ENCODE results near the gene HIP1. TPM values are rescaled to one million over a fixed set of nuclear protein-coding genes. Genes with fewer than 3 reads are reported as not detected.
A peak's percentile ranks its signal among the peaks of the same experiment; 100 is the strongest.

The HIP1 gene
- total RNA-seq, 2 donors from 2014 or later: 42.9 to 48.2 TPM

DNA sequence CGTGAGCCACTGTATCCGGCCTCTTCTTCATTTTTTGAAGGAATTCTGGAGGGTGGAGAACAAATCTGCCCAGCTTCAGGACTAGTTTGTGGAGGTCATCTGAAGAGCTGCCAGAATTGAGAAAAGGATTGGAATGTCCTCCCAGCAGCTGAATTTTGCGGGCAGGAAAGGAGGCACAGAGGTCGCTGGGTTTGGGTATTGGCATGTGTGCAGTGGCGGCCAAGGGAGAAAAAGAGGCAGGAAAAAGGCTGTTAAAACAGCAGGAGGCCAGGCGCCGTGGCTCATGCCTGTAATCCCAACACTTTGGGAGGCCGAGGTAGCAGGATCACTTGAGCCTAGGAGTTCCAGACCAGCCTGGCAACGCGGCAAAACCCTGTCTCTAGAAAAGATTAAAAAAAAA, 80.4 kb downstream of the HIP1 start:
- DNase-seq (ENCODE audit: low spot score) (no peak), ATAC-seq (ENCODE audit: insufficient number of reproducible peaks, low FRiP score, low read depth) (no peak)
- Histone ChIP-seq H3K27ac (peak overlapping the region; percentile 69 to 74), H3K27me3 (replicated peaks; ENCODE audit: insufficient read depth) (no peaks in the 10 kb centered on the region), H3K4me1 (ENCODE audit: control insufficient read depth in 1 of 2, low read depth in 2 of 2) (peaks cover 38 to 61% of the 10 kb centered on the region in 2 donors), H3K36me3 (no peaks in the 10 kb centered on the region), H3K4me3 (no peak overlapping the region), H3K9me3 (no peaks in the 10 kb centered on the region)
- TF ChIP-seq, protein P1, sequence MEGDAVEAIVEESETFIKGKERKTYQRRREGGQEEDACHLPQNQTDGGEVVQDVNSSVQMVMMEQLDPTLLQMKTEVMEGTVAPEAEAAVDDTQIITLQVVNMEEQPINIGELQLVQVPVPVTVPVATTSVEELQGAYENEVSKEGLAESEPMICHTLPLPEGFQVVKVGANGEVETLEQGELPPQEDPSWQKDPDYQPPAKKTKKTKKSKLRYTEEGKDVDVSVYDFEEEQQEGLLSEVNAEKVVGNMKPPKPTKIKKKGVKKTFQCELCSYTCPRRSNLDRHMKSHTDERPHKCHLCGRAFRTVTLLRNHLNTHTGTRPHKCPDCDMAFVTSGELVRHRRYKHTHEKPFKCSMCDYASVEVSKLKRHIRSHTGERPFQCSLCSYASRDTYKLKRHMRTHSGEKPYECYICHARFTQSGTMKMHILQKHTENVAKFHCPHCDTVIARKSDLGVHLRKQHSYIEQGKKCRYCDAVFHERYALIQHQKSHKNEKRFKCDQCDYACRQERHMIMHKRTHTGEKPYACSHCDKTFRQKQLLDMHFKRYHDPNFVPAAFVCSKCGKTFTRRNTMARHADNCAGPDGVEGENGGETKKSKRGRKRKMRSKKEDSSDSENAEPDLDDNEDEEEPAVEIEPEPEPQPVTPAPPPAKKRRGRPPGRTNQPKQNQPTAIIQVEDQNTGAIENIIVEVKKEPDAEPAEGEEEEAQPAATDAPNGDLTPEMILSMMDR (IDR thresholded peaks at IDR 0.05): no peak

DNA sequence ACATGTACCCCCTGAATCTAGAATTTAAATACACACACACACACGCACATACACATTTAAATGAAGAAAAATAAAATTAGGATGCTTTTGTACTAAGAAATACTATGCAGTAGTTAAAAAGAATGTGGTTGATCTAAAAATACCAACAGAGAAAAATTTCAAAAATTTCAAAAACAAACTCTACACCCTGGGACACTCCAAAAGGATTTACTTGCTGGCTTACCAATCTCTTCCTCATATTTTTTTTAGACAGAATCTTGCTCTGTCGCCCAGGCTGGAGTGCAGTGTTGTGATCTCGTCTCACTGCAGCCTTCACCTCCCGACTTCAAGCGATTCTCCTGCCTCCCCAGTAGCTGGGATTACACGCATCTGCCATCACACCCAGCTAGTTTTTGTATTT, 80.9 kb downstream of the HIP1 start:
- ATAC-seq (ENCODE audit: insufficient number of reproducible peaks, low FRiP score, low read depth): no peak
- no peaks in the 10 kb centered on the region for H3K27me3 ChIP-seq (replicated peaks; ENCODE audit: insufficient read depth)
- H3K9me3 ChIP-seq: no peaks in the 10 kb centered on the region
- H3K36me3 ChIP-seq: no peaks in the 10 kb centered on the region
- peaks cover 38 to 61% of the 10 kb centered on the region in 2 donors for H3K4me1 ChIP-seq (ENCODE audit: control insufficient read depth in 1 of 2, low read depth in 2 of 2)
- peak overlapping the region; percentile 69 to 74 for H3K27ac ChIP-seq
- H3K4me3 ChIP-seq: no peak overlapping the region
- no peak for DNase-seq (ENCODE audit: low spot score)
- TF ChIP-seq, protein P1 (IDR thresholded peaks at IDR 0.05): no peak

DNA sequence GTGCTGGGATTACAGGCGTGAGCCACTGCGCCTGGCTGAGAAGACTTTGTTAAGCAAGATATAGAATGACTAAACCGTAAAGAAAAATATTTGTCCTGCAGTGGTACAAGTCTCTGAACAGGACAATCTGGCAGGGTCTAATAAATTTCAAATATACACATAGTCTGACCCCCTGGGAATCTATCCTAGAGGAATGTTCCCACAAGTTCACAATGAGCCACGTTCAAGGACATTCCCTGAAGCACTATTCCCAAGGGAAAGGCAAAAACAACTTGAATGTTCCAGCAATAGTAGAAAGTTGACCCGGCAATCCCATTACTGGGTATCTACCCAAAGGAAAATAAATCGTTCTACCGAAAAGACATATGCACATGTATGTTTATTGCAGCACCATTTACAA, 82.0 kb downstream of the HIP1 start:
- ATAC-seq (ENCODE audit: insufficient number of reproducible peaks, low FRiP score, low read depth) (peak; percentile 25), DNase-seq (ENCODE audit: low spot score) (no peak)
- Histone ChIP-seq H3K27ac (peak overlapping the region; percentile 36 to 69), H3K4me3 (no peak overlapping the region), H3K27me3 (replicated peaks; ENCODE audit: insufficient read depth) (no peaks in the 10 kb centered on the region), H3K9me3 (no peaks in the 10 kb centered on the region), H3K4me1 (ENCODE audit: control insufficient read depth in 1 of 2, low read depth in 2 of 2) (peaks cover 38 to 63% of the 10 kb centered on the region in 2 donors), H3K36me3 (no peaks in the 10 kb centered on the region)
- TF ChIP-seq, protein P1 (IDR thresholded peaks at IDR 0.05): no peak

DNA sequence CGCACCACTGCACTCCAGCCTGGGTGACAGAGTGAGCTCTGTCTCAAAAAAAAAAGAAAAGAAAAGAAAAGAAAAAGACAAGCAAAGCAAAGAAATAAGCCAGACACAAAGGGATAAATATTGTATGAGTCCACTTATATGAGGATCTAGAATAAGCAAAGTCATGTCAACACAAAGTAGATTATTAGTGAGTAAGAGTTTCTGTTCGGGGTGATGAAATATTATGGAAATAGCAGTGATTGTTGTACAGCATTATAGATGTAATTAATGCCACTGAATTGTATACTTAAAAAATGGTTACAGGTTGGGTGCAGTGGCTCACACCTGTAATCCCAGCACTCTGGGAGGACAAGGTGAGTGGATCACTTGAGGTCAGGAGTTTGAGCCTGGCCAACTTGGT, 83.2 kb downstream of the HIP1 start:
- ATAC-seq (ENCODE audit: insufficient number of reproducible peaks, low FRiP score, low read depth) (no peak), DNase-seq (ENCODE audit: low spot score) (no peak)
- peak overlapping the region in 1 of 2 donors; percentile 28 for H3K27ac ChIP-seq
- no peak overlapping the region for H3K4me3 ChIP-seq
- TF ChIP-seq, protein P1 (IDR thresholded peaks at IDR 0.05): no peak
- no peaks in the 10 kb centered on the region for H3K9me3 ChIP-seq
- peaks cover 42 to 72% of the 10 kb centered on the region in 2 donors for H3K4me1 ChIP-seq (ENCODE audit: control insufficient read depth in 1 of 2, low read depth in 2 of 2)
- H3K36me3 ChIP-seq: no peaks in the 10 kb centered on the region
- H3K27me3 ChIP-seq (replicated peaks; ENCODE audit: insufficient read depth): no peaks in the 10 kb centered on the region

DNA sequence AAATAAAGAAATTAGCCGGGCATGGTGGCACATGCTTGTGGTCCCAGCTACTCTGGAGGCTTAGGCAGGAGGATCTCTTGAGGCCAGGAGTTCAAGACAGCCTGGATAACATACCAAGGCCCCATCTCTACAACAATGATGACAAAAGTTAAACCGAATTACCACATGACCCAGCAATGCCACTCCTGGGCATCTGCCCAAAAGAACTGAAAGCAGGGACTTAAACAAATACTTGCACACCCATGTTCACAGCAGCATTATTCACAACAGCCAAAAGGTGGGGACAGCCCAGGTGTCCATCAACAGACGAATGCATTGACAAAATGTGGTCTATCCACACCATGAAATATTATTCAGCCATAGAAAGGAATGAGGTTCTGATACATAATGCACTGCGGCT, 83.9 kb downstream of the HIP1 start:
- DNase-seq (ENCODE audit: low spot score) (no peak), ATAC-seq (ENCODE audit: insufficient number of reproducible peaks, low FRiP score, low read depth) (no peak)
- H3K36me3 ChIP-seq: no peaks in the 10 kb centered on the region
- TF ChIP-seq, protein P1 (IDR thresholded peaks at IDR 0.05): no peak
- peak overlapping the region in 1 of 2 donors; percentile 28 for H3K27ac ChIP-seq
- no peaks in the 10 kb centered on the region for H3K9me3 ChIP-seq
- H3K27me3 ChIP-seq (replicated peaks; ENCODE audit: insufficient read depth): no peaks in the 10 kb centered on the region
- H3K4me3 ChIP-seq: no peak overlapping the region
- peaks cover 44 to 72% of the 10 kb centered on the region in 2 donors for H3K4me1 ChIP-seq (ENCODE audit: control insufficient read depth in 1 of 2, low read depth in 2 of 2)

Measured in thoracic aorta (tissue), 2 donors.